ENCODE data around the gene P4HA2.

GRCh38 chr5:132270335-132270665 is 42.6 kb upstream of the P4HA2 start:
- TF ChIP-seq, protein P1, sequence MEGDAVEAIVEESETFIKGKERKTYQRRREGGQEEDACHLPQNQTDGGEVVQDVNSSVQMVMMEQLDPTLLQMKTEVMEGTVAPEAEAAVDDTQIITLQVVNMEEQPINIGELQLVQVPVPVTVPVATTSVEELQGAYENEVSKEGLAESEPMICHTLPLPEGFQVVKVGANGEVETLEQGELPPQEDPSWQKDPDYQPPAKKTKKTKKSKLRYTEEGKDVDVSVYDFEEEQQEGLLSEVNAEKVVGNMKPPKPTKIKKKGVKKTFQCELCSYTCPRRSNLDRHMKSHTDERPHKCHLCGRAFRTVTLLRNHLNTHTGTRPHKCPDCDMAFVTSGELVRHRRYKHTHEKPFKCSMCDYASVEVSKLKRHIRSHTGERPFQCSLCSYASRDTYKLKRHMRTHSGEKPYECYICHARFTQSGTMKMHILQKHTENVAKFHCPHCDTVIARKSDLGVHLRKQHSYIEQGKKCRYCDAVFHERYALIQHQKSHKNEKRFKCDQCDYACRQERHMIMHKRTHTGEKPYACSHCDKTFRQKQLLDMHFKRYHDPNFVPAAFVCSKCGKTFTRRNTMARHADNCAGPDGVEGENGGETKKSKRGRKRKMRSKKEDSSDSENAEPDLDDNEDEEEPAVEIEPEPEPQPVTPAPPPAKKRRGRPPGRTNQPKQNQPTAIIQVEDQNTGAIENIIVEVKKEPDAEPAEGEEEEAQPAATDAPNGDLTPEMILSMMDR (conservative IDR thresholded peaks at IDR 0.05; ENCODE audit: low read depth in 2 of 2): no peak
- TF ChIP-seq JUNB (IDR thresholded peaks at IDR 0.05; ENCODE audit: unreplicated experiment) (no peak), EZH2 (IDR thresholded peaks at IDR 0.05; ENCODE audit: low read depth, unreplicated experiment) (no peak), POLR2AphosphoS5 (IDR thresholded peaks at IDR 0.05; ENCODE audit: low read depth) (no peak), NANOG (IDR thresholded peaks at IDR 0.05; ENCODE audit: borderline replicate concordance) (no peak), ETS1 (IDR thresholded peaks at IDR 0.05) (no peak), ZNF114 (CRISPR knock-in tag; IDR thresholded peaks at IDR 0.05) (no peak)
- TF ChIP-seq, protein P2, sequence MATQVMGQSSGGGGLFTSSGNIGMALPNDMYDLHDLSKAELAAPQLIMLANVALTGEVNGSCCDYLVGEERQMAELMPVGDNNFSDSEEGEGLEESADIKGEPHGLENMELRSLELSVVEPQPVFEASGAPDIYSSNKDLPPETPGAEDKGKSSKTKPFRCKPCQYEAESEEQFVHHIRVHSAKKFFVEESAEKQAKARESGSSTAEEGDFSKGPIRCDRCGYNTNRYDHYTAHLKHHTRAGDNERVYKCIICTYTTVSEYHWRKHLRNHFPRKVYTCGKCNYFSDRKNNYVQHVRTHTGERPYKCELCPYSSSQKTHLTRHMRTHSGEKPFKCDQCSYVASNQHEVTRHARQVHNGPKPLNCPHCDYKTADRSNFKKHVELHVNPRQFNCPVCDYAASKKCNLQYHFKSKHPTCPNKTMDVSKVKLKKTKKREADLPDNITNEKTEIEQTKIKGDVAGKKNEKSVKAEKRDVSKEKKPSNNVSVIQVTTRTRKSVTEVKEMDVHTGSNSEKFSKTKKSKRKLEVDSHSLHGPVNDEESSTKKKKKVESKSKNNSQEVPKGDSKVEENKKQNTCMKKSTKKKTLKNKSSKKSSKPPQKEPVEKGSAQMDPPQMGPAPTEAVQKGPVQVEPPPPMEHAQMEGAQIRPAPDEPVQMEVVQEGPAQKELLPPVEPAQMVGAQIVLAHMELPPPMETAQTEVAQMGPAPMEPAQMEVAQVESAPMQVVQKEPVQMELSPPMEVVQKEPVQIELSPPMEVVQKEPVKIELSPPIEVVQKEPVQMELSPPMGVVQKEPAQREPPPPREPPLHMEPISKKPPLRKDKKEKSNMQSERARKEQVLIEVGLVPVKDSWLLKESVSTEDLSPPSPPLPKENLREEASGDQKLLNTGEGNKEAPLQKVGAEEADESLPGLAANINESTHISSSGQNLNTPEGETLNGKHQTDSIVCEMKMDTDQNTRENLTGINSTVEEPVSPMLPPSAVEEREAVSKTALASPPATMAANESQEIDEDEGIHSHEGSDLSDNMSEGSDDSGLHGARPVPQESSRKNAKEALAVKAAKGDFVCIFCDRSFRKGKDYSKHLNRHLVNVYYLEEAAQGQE (IDR thresholded peaks at IDR 0.05; ENCODE audit: unreplicated experiment): no peak

All from GM23338 (cell line).